LHCN-M2 (cell line): ENCODE measurements around the gene TBC1D8. TPM values are rescaled to one million over a fixed set of nuclear protein-coding genes. Genes with fewer than 3 reads are reported as not detected.

ENCODE experiments used
- total RNA-seq: library from RNA; depleted of rRNA; stranded (reverse); fragments of >200 nt; gene quantifications from 2 replicates; pipeline ENCODE4 v1.2.3, GENCODE V29; 2014; rRNA removed

TBC1D8 gene
- total RNA-seq, 1 experiment from 2014 or later = 11.5 TPM

Other genes starting within 250 kb of the TBC1D8 start
- 466 and 736 TPM in 2 replicates for gene RPL31, start 149.1 kb downstream of the TBC1D8 start, total RNA-seq
- 46.9 and 53.1 TPM in 2 replicates for gene CNOT11, start 101.5 kb upstream of the TBC1D8 start, total RNA-seq
- gene RNF149, start 157.3 kb upstream of the TBC1D8 start, total RNA-seq = 75.9 and 97.7 TPM in 2 replicates
- 1.8 and 2.4 TPM in 2 replicates for gene CREG2, start 236.1 kb upstream of the TBC1D8 start, total RNA-seq